ENCODE data around the gene VPS37C. TPM values are rescaled to one million over a fixed set of nuclear protein-coding genes. Genes with fewer than 3 reads are reported as not detected.

The VPS37C gene
- total and polyA plus RNA-seq, 10 of the 15 experiments (the other 5 are each of a cell fraction or from before 2014, with no cell fraction given), result 0.39 to 16.5 (median 7.8) TPM

GRCh38 chr11:61147271-61147670 lies 14.0 kb downstream of the VPS37C start:
- TF ChIP-seq MEF2A (IDR thresholded peaks at IDR 0.05; ENCODE audit: insufficient read depth, low read depth, low read length) (no peak), CBFB (IDR thresholded peaks at IDR 0.05; ENCODE audit: low read depth) (no peak), GATAD2B (conservative IDR thresholded peaks at IDR 0.05; ENCODE audit: low read depth) (no peak), ETV6 (conservative IDR thresholded peaks at IDR 0.05 in 1 of 2, IDR thresholded peaks at IDR 0.05 in 1 of 2; ENCODE audit: borderline replicate concordance in 1 of 2, low read depth in 1 of 2) (no peak), SIX5 (IDR thresholded peaks at IDR 0.05; ENCODE audit: low read depth, low read length, severe bottlenecking) (no peak), MYB (IDR thresholded peaks at IDR 0.05; ENCODE audit: borderline replicate concordance, low read depth, low read length) (no peak), SKIL (IDR thresholded peaks at IDR 0.05; ENCODE audit: low read depth, poor library complexity, severe bottlenecking) (no peak), FOXK2 (IDR thresholded peaks at IDR 0.05) (no peak), ZBED1 (IDR thresholded peaks at IDR 0.05; ENCODE audit: borderline replicate concordance) (no peak), RB1 (IDR thresholded peaks at IDR 0.05; ENCODE audit: borderline replicate concordance) (no peak), IKZF1 (conservative IDR thresholded peaks at IDR 0.05) (no peak), ATF3 (IDR thresholded peaks at IDR 0.05; ENCODE audit: borderline replicate concordance, extremely low read depth, low read depth, low read length) (no peak), RUNX3 (IDR thresholded peaks at IDR 0.05; ENCODE audit: low read length) (no peak)
- TF ChIP-seq, protein P1, sequence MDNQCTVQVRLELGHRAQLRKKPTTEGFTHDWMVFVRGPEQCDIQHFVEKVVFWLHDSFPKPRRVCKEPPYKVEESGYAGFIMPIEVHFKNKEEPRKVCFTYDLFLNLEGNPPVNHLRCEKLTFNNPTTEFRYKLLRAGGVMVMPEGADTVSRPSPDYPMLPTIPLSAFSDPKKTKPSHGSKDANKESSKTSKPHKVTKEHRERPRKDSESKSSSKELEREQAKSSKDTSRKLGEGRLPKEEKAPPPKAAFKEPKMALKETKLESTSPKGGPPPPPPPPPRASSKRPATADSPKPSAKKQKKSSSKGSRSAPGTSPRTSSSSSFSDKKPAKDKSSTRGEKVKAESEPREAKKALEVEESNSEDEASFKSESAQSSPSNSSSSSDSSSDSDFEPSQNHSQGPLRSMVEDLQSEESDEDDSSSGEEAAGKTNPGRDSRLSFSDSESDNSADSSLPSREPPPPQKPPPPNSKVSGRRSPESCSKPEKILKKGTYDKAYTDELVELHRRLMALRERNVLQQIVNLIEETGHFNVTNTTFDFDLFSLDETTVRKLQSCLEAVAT (IDR thresholded peaks at IDR 0.05), result no peak
- TF ChIP-seq, protein P2, sequence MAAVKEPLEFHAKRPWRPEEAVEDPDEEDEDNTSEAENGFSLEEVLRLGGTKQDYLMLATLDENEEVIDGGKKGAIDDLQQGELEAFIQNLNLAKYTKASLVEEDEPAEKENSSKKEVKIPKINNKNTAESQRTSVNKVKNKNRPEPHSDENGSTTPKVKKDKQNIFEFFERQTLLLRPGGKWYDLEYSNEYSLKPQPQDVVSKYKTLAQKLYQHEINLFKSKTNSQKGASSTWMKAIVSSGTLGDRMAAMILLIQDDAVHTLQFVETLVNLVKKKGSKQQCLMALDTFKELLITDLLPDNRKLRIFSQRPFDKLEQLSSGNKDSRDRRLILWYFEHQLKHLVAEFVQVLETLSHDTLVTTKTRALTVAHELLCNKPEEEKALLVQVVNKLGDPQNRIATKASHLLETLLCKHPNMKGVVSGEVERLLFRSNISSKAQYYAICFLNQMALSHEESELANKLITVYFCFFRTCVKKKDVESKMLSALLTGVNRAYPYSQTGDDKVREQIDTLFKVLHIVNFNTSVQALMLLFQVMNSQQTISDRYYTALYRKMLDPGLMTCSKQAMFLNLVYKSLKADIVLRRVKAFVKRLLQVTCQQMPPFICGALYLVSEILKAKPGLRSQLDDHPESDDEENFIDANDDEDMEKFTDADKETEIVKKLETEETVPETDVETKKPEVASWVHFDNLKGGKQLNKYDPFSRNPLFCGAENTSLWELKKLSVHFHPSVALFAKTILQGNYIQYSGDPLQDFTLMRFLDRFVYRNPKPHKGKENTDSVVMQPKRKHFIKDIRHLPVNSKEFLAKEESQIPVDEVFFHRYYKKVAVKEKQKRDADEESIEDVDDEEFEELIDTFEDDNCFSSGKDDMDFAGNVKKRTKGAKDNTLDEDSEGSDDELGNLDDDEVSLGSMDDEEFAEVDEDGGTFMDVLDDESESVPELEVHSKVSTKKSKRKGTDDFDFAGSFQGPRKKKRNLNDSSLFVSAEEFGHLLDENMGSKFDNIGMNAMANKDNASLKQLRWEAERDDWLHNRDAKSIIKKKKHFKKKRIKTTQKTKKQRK (IDR thresholded peaks at IDR 0.05; ENCODE audit: low read depth, low read length), result no peak
- ATAC-seq (no peak), FAIRE-seq (no peak), DNase-seq (ENCODE audit: low read depth, low spot score) (no peak)
- Histone ChIP-seq H3K27me3 (replicated peaks in 1 of 2; ENCODE audit: control insufficient read depth in 2 of 2, insufficient read depth in 2 of 2, low read length in 1 of 2) (no peaks in the 10 kb centered on the region), H3K9me3 (replicated peaks; ENCODE audit: control insufficient read depth, insufficient read depth, low read length) (no peaks in the 10 kb centered on the region), H3K4me1 (ENCODE audit: control insufficient read depth, insufficient read depth, low read length) (no peaks in the 10 kb centered on the region), H3K36me3 (ENCODE audit: control insufficient read depth in 2 of 2, insufficient read depth in 2 of 2, low read length in 1 of 2) (no peaks in the 10 kb centered on the region; a peak in 1 of 4 replicates), H4K20me1 (ENCODE audit: control insufficient read depth, insufficient read depth) (no peaks in the 10 kb centered on the region), H3K9ac (ENCODE audit: control insufficient read depth, insufficient read depth, low read length) (no peak overlapping the region), H3K27ac (ENCODE audit: control insufficient read depth, insufficient read depth) (no peak overlapping the region), H2AFZ (ENCODE audit: control insufficient read depth, low read depth, low read length) (no peak overlapping the region), H3K4me3 (no peak overlapping the region), H3K79me2 (ENCODE audit: control insufficient read depth, insufficient read depth, low read length) (peaks cover 3% of the 10 kb centered on the region), H3K4me2 (ENCODE audit: control insufficient read depth, insufficient read depth) (no peak overlapping the region)
- CTCF ChIA-PET, result interaction anchor here (1.3 to 2.4 kb wide), 2 partner anchors 11 to 40 kb away, joined by 3 to 8 read pairs; no protein-coding TSS in a partner anchor
- SMC1A ChIA-PET (ENCODE audit: uncharacterized antibody, unreplicated experiment), result interaction anchor here (1.1 to 1.5 kb wide), 3 partner anchors 10 to 26 kb away, joined by 3 to 5 read pairs (median 5); no protein-coding TSS in a partner anchor
- POLR2A ChIA-PET, result interaction anchor here (1.0 to 1.2 kb wide), 2 partner anchors 9 to 12 kb away, joined by 4 read pairs; no protein-coding TSS in a partner anchor
- in situ Hi-C loops (cut with MboI) (no loop called here), intact Hi-C loops (cut with micrococcal nuclease; ENCODE audit: unreplicated experiment) (no loop called here)
- RAD21 ChIA-PET (ENCODE audit: unreplicated experiment), result interaction anchor here (0.6 kb wide), 1 partner anchor 31 kb away, joined by 3 read pairs; no protein-coding TSS in a partner anchor
- BruUV-seq (replicated peaks), result no TSS peak
- 79% methylated on average over 10 of the region's 10 CpGs for WGBS (ENCODE audit: insufficient coverage, insufficient replicate concordance, low lambda C conversion rate, missing lambda C conversion rate)

Measured in GM12878 (cell line).